Cardiac septum (tissue), 1 donor: ENCODE data around the gene MARS1. TPM values are rescaled to one million over a fixed set of nuclear protein-coding genes. Genes with fewer than 3 reads are reported as not detected.
A peak's percentile ranks its signal among the peaks of the same experiment; 100 is the strongest.

Experiments used
- DNase-seq: peaks from one replicate; pipeline ENCODE4 v3.0.0-alpha.2; 2020; ENCODE audit warnings: low spot score
- intact Hi-C: fragments of 100-400 bp; cut with DNase I; formaldehyde crosslinking; loops from one replicate; pipeline ENCODE4 v1.14.0; 2022
- total RNA-seq: library from RNA; stranded (reverse); fragmentation: NEBNext Ultra II Directional; extraction: Animal tissue kit (Norgen Biotek cat#: 25700); gene quantifications from one replicate; pipeline ENCODE4 v1.2.1, GENCODE V29; 2021
- donor health status: DM: no; HTN: no; CAD: no.

The MARS1 gene
- total RNA-seq, 1 donor from 2014 or later, result 89.2 TPM

- intact Hi-C loops, result loop anchor here (2.0 to 5.0 kb wide), 3 partner anchors 25 to 170 kb away; partner anchors contain the start of genes DCTN2, MARS1 and OS9
- peak; percentile 94 for DNase-seq
Observed at GRCh38 chr12:57522011-57522886, 34.4 kb downstream of the MARS1 start, which contains the start of gene MBD6. MBD6 (plus strand) TSS chr12:57522824; CDS start chr12:57524304, 1,480 bp downstream.

- intact Hi-C loops, result loop anchor here (2.0 to 5.0 kb wide), 3 partner anchors 24 to 169 kb away; partner anchors contain the start of genes DCTN2, MARS1 and OS9
- peak; percentile 93 for DNase-seq
Observed at GRCh38 chr12:57522887-57523705, 35.2 kb downstream of the MARS1 start.

- no peak for DNase-seq
- intact Hi-C loops, result loop anchor here (2.0 to 5.0 kb wide), 3 partner anchors 23 to 168 kb away; partner anchors contain the start of genes DCTN2, MARS1 and OS9
Observed at GRCh38 chr12:57523706-57524614, 36.1 kb downstream of the MARS1 start.

- DNase-seq, result no peak
- intact Hi-C loops, result loop anchor here (5.0 kb wide), 2 partner anchors 38 to 167 kb away; partner anchors contain the start of genes MARS1 and OS9
Observed at GRCh38 chr12:57524814-57525614, 37.1 kb downstream of the MARS1 start.

- intact Hi-C loops, result no loop called here
- no peak for DNase-seq
Observed at GRCh38 chr12:57525615-57526383, 37.9 kb downstream of the MARS1 start.

DNA sequence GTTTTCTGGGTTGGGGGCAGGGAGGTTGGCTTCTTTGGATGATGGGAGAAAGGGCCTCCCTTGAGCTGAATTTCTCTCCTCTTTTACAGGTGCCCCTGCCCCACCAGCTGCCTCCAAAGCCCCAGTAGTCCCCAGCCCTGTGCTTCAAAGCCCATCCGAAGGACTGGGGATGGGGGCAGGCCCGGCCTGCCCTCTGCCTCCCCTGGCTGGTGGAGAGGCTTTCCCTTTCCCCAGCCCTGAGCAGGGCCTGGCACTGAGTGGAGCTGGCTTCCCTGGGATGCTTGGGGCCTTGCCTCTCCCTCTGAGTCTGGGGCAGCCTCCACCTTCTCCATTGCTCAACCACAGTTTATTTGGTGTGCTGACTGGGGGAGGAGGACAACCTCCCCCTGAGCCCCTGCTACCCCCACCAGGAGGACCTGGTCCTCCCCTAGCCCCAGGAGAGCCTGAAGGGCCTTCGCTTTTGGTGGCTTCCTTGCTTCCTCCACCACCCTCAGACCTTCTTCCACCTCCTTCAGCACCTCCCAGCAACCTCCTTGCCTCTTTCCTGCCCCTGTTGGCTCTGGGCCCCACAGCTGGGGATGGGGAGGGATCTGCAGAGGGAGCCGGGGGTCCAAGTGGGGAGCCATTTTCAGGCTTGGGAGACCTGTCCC is 38.7 kb downstream of the MARS1 start:
- intact Hi-C loops, result no loop called here
- no peak for DNase-seq

DNA sequence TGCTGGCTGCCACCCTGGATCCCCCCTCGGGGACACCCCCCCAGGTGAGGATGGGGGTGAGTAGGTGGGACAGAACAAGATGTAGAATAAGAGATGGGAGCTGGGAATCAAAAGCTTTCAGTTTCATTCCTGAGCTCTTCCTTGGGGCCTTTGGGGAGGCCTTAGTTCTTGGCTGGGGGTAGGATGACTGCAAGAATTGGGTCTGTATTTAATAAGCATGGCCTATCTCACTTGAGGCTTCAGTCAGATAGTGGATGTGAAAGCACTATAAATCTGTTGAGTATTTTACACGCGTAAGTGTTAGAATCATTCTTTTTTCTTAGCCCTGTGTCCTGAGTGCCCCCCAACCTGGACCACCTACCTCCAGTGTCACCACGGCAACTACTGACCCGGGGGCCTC is 39.3 kb downstream of the MARS1 start:
- intact Hi-C loops, result no loop called here
- no peak for DNase-seq

- DNase-seq, result no peak
- intact Hi-C loops, result no loop called here
Observed at GRCh38 chr12:57528176-57528575, 40.3 kb downstream of the MARS1 start.

DNA sequence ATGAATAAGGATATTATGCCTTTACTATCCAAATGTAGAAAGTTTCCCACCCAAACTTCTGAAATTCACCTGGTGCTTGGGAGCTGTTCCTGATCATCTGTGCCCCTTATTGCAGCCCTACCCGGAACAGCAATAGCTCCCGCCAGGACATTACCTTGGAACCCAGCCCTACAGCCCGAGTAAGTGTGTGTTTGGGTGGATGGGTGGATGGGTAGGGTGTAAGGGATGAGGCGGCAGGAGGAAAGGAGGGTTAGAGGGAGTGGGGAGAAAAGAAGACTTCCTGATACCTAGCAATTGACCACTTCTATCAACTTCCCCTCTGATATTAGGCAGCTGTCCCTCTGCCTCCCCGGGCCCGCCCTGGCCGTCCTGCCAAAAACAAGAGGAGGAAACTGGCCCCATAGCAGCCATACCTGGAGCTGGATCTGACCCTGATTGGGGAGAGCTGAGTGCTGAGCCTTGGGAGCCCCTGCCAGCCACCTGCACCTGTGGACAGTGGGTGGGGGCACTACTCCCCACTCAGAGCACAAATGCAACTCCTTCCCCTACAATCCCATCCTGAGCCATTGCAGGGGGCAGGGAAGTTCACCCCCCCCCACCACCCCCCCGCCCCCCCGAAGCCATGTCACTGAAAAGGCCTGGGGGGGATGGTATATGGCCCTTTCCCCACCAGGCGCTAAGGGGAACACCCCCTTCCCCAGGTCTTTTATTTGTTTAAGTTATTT is 41.1 kb downstream of the MARS1 start:
- intact Hi-C loops, result no loop called here
- no peak for DNase-seq

- intact Hi-C loops, result no loop called here
- DNase-seq, result no peak
Observed at GRCh38 chr12:57529831-57530230, 42.0 kb downstream of the MARS1 start.

- no peak for DNase-seq
- intact Hi-C loops, result no loop called here
Observed at GRCh38 chr12:57530396-57531142, 42.7 kb downstream of the MARS1 start.

DNA sequence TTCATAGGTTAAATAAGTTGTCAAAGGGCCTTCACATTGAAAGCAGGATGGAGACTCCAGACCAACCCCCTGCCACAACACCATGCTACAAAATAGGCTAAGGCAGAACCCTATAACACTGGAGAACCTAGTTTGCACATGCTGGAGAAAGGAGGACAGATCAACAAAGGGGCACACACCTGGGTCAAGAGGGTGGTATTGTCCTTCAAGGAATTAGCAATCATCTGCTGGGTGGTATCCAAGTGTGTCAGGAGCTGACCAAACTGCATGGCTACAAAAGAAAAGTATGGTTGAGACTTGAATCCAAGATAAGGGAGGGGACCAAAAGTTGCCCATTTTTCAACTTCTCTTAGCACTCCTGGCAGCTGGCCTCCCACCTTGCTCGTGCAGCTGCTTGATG is 44.0 kb downstream of the MARS1 start:
- intact Hi-C loops, result no loop called here
- DNase-seq, result no peak

DNA sequence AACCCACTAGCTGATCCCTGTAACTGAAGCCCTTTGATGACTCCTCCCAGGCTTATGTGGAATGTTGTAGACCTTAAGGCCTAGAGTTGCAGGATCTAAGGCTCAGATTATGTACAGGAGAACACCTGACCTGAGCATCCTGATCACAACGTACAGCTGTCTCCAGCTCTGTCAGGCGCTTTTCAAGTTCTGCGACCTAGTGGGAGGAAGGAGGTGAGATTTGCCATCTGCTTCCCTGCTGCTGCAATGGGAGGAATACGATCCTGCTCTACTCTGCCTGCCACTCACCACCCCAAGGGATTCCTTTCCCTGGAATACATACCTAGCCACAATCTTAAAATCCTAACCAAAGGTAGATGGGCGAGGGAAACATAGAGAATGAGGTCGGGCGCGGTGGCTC is 45.2 kb downstream of the MARS1 start:
- no peak for DNase-seq
- intact Hi-C loops, result no loop called here

- DNase-seq, result no peak
- intact Hi-C loops, result no loop called here
Observed at GRCh38 chr12:57534250-57534649, 46.4 kb downstream of the MARS1 start.

- DNase-seq, result no peak
- intact Hi-C loops, result no loop called here
Observed at GRCh38 chr12:57534991-57535543, 47.2 kb downstream of the MARS1 start.
